GM04503 (cell line): ENCODE data around the gene GAP43.
"Not testable (repeated sequence)": the region's sequence is repeated elsewhere in the genome, so short reads cannot be mapped to it uniquely, and the experiment has no call there.

ENCODE experiments used
- DNase-seq: peaks from one replicate; pipeline ENCODE4 v3.0.0-alpha.2; 2012; ENCODE audit warnings: low read depth

Gene GAP43

DNA sequence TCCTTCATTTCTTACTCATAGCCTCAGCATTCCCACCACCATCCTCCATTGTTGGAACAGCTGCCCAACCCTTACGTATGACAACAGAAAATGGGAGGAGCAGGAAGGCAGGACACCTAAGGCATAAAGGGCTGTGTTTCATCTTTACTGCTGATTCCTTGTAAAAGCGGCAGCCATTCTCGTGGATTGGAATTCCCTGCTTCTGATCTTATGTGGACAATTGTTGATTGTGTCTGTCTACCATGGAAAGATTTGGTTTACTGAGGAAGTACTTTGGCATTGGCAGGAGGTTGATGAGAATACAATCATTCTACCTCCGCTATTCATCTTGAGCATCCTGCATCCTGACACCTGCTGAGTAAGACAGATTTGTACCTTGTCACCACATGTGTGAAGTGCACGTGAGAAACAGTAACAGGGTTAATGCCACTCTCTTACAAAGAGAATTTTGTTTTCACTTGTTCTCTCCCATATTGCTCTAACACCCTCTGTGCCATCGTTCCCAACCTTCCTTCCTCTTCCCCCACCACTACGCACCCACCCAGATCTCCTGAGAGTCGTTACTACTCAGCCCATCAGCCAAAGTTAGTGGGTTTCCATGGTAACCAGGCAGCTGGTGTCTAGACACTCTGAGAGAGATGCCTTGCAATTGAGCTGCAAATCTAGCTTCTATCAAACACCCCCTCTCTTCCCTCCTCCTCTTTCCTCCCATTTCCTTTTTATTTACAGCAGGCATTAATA lies 75.7 kb downstream of the GAP43 start:
- DNase-seq = no peak

DNA sequence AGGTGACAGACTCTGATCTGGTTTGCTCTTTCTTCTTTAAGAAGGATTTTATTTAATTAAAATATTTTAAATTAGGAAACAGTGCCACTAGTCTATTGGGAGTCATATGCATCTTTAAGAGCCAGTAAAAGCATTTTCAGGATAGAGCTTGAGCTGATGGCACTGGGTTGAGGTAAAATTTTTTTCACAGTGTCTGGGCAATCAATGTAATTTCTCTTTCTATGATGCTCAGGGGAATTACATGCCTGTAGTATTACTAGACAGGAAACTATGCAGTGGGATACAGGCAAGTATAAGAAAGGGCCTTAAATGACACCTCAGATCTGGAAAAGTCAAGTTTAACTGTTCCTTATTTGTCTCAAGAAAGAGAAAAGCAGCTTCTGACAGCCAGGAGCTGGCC lies 76.4 kb downstream of the GAP43 start:
- no peak for DNase-seq

DNA sequence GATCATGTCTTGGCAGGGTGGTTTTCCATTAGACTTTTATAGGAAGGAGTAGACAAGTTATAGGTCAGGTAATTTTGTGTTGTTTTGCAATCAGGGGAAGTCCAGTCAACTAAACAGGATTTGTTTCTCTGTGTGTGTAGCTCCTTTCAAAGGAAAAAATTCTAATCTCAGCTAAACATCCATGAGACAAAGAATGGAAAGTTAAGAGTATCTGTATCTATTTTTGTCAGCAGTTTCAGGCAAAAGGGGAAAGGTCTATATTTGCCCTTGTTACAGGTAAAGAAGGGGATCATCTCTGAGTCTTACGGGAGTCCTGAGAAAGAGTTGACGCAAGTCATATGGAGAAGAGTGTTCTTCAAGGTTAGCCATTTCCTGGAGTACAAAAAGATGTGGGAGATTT lies 79.3 kb downstream of the GAP43 start:
- no peak for DNase-seq

DNA sequence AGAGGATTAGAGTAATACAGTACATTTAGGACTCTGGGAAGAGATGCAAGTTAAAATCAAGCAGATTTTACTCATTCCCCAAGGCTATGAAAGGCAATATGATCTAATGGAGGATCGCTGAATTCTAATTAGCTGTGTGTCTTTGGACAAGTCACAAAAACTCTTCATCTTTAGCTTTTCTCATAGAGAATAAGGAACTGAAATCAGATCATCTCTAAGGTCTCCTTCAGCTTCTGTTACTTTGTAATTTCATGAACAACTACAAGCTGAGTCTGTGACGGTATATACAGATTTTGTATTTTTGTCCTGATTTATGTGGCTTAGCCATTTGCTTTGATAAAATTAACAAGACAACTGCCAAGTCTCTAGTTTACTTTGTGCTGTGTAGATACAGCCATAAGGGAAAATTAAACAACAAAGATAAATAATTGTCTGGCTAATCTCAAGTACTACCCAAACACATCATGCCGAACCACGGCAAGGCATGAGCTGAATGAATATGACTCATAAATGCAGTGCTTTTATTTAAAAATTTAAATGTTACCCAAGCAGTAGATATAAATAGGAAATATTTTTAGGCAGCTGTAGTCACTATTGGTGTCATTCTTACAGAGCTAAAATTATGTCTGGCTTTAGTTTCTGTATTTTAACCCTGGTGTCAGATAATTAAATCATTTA lies 81.5 kb downstream of the GAP43 start:
- no peak for DNase-seq

DNA sequence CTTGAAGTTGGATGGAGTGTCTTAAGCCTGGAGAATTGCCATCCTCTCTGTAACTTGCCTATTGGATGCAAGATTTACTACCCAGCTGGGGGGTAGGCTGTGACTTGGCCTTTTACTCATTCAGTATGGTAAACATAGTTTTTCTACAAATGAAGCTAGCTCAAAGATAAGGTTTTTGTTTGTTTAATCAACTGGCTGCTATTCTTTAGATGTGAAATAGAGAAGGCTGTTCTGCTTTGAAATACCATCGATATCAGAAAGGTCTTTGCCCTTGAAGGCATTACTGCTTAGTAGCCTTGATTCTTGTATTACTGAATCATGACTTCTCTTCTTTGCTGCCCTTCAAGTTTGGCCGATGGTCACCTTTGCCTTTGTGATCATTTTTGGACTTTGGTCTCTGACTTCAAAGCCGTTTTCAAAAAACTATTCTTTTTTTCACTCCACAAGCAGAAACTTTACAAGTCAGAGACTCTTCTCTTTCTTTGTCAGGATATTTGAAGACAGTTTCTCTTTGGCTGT lies 83.1 kb downstream of the GAP43 start:
- no peak for DNase-seq

DNA sequence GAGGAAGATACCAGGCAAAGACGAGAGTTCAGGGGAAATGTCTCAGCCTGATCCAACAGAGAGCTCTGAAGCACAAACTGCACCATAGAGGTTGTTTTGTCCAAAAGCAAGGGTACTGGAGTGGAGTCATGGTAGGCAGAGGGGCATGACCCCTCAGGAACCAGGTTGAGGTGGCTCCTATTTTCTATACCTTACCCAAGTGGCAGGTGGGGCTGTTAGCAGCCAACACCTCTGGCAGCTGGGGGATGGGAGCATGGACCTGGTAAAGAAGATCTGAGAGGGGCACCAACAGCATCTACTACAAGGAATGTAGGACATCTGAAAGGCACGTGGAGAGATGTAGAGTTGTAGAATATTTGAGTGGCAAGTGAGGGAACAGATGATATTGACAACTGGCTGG lies 85.2 kb downstream of the GAP43 start:
- no peak for DNase-seq

DNA sequence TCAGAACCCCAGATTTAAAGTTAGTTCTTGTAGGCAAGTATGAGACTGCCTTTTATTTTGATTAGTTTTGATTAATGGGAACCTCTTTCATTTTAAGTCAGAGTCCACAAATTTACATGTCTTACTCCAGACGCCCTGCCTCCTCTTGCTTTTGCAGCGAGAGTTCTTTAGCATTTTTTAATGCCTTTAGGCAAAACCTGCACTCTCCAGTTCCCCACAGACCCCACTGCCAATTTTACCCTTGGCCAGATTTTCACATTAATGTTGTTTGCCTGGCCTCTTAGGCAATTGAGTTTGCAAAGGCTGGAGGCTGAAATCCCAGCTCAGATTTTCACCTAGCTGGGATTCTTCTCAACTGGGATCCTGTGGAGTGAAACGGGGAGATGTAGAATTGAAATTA lies 85.8 kb downstream of the GAP43 start:
- no peak for DNase-seq

DNA sequence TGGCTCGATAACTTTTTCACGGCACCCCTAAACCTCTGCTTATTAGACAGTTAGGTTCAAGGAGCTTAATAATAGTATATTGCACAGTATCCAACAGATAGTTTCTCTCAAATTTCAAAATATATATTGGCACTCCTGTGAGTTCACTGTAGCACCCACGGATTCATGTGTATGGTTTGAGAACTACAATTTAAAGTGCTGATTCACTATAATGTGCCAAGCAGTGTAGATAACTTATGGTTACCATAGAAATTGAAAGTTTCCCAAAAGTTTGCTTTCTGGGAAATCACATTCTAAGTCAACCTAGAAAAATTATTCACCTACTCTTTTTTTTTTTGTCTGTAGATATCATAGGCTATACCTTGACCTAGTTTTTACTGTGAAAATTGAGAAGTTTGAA lies 86.6 kb downstream of the GAP43 start:
- DNase-seq = no peak

DNA sequence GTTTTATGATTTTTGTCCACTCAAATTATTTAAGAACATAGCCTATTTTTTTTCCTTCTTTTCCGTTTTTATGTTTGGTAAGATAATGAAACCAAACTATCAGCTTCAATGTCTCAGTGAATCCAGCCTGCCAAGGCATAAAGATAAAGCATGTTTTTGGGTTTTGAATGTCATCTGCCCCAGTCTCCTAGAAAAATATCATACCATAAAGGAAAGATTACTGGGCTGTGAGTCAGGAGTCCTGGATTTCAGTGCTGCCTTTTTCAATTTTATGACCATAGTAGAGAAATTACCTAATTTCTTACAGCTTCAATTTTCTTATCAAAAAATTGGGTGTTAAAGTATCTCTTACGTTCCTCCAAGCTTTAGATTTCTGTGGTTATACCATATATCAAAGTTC lies 87.5 kb downstream of the GAP43 start:
- no peak for DNase-seq

DNA sequence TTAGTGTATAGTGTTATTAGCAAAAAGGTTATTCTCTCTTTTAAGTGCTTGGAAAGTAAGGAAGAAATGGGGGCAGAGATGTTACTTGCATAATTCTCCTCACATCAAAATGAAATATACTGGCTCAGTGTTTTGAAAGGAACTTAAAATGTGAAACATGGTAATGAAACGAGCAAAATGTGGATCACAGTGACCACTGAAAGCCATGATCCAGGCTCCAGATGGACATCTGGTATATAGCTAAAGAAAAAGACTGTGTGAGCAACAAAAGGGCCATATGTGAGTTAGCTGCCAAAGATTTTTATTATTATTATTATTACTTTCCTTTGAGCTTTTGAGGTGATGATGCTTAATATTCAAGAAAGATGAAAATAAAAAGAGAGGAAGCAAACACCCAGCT lies 89.6 kb downstream of the GAP43 start:
- no peak for DNase-seq

DNA sequence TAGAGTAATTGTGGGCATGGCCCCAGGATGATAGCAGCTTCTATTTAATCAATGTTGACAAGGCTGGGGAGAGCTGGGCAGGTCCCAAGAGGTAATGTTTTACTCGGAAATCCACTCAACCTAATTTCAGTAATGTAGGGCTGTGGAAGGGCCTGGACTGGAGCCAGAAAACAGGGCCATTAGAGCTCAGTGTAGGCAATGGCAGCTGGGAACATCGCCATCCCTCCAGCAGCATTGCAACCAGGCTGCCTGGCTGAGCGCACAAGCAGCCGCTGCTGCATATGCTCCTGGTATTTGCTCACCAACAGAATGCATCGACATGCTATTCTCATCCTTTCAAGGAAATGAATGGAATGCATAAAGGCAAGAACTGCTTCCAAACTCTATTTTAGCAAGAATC lies 90.0 kb downstream of the GAP43 start:
- no peak for DNase-seq

DNA sequence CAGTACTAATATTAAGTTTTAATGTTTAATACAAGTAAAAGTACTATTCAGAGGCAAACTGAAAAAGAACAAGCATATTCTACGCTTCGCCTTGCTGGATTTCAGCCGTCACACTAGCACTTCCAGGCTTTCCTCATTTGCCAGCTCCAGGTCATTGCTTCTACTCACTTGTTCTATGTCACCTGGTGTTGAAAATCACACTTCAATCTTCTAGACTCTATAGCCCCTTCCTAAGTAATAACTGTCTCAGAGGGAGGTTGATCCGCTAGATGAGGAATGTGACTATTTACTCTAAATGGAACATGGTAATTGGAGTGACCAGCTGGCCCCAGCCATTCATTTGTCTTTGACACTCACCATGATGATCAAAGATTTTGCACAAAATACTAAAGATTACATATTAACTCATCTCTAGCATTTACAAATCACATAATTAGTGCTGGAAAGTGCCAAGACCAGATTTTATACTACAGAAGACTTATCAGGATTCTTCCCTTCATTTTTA lies 92.0 kb downstream of the GAP43 start:
- no peak for DNase-seq

DNA sequence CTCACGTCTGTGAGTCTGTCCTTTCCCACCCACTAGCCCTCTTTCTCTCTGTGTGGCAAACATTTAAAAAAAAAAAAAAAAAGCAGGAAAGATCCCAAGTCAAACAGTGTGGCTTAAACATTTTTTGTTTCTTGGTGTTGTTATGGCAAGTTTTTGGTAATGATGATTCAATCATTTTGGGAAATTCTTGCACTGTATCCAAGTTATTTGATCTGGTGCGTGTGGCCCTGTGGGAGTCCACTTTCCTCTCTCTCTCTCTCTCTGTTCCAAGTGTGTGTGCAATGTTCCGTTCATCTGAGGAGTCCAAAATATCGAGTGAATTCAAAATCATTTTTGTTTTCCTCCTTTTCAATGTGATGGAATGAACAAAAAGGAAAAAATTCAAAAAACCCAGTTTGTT lies 97.7 kb downstream of the GAP43 start:
- DNase-seq = peak; percentile 17

DNA sequence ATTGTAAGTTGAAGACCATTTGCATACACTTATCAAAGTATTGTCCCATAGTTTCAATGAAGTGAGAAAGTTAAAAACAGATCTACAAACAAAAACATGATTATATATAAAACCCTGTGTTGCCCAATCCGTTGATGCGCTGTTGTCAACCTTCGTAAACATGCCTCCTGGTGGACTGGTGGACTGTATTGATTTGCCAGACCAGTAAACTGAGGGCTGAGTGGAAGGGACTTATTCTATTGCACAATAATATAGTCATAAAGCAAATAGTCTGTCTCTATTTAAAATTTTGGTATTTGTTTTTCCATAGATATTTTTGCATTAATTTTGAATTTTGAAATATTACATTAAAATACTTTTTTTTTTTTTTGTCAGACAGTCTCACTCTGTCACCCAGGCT lies 102.5 kb downstream of the GAP43 start:
- no peak for DNase-seq

DNA sequence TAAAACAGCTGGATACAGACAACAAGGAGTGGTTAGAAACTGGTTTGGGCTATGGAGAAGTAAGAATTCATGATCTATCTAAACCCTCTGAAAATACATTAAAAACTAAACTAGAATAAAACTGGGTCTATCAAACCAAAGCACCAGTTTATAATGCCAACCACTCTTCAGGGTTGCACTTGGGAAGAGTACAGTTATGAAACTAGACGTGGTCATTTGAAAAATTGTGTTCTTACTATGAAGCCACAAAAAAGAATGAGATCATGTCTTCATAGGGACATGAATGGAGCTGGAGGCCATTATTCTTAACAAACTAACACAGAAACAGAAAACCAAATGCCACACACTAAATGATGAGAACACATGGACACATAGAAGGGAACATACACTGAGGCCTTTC lies 103.8 kb downstream of the GAP43 start:
- no peak for DNase-seq

DNA sequence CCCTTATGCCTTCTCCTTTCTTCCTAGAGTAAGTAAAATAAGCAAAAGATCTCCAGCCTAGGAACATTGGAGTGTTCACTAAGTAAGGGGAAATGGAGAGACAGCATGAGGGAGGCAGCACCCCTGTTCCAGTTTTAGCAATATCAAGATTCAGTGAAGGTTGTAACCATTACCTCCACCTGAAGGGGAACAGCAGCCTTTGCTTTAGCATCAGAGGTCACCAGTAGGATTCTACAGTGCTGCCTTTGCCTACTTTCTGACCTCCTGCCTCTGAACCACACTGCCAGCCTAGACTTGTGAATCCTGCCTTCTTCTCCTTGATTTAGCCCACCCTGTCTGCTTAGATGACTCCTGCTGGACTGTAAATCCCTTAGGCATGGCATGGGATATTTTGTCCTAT lies 104.7 kb downstream of the GAP43 start:
- DNase-seq = no peak

DNA sequence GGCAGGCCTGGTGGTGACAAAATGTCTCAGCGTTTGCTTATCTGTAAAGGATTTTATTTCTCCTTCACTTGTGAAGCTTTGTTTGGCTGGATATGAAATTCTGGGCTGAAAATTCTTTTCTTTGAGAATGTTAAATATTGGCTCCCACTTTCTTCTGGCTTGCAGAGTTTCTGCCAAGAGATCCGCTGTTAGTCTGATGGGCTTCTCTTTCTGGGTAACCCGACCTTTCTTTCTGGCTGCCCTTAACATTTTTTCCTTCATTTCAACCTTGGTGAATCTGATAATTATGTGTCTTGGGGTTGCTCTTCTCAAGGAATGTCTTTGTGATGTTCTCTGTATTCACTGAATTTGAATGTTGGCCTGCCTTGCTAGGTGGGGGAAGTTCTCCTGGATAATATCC lies 113.0 kb downstream of the GAP43 start:
- not testable (repeated sequence) for DNase-seq

DNA sequence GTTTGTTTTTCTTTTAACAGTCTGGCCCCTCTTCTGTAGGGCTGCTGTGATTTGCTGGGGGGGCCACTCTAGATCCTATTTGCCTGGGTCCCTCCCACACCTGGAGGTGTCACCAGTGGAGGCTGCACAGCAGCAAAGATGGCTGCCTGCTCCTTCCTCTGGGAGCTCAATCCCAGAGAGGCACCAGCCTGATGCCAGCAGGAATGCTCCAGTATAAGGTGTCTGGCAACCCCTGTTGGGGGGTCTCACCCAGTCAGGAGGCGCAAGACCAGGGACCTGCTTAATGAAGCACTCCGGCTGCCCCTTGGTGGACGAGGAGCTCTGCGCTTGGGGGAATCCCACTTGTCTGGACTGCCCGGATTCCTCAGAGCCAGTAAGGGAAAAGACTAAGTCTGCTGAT lies 118.3 kb downstream of the GAP43 start:
- no peak for DNase-seq

DNA sequence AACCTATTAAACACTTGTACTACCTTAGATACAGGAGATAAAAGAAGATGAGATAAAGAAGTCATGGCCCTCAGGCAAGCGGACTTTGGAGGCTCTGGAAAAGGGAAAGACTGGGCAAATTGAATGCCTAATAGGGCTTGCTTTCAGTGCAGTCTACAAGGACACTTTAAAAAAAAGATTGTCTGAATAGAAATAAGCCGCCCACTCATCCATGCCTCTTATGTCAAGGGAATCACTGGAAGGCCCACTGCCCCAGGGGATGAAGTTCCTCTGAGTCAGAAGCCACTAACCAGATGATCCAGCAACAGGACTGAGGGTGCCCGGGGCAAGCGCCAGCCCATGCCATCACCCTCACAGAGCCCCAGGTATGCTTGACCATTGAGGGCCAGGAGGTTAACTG lies 121.2 kb downstream of the GAP43 start:
- DNase-seq = not testable (repeated sequence)

DNA sequence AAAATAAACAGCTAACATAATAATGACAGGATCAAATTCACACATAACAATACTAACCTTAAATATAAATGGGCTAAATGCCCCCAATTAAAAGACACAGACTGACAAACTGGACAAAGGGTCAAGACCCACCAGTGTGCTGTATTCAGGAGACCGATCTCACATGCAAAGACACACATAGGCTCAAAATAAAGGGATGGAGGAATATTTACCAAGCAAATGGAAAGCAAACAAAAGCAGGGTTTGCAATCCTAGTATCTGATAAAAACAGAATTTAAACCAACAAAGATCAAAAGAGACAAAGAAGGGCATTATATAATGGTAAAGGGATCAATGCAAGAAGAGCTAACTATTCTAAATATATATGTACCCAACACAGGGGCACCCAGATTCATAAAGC lies 129.7 kb downstream of the GAP43 start:
- DNase-seq = not testable (repeated sequence)

DNA sequence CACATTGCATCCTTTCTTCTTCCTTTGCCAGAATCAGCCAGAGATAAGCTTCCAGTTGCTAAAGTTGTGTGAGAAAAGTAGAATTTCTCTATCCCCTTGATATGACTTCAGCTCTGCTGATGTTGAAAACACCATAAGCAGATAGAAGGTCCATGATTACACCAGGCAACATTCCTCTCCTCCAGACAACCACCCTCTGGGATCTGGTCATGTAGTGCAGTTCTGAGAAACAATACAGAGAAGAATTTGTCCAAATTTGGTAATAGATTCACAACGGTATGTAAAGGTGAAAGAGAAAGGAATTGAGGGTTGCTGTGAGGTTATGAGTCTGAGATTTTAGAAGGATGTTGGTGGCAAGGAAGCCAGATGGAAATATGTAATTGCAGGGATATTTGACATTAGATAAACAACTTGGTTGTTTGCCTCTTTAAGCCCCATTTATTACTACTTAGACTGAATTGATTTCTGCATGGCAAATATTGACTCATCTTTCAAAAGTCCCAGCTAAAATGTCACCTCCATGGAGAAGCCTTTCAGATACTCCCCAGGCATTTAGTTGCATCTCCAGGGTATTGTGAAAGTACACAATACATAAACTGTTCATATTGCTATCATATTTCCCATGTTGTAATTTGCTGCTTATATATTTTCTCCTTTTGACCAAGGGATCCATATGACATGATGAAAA lies 134.9 kb downstream of the GAP43 start:
- no peak for DNase-seq

DNA sequence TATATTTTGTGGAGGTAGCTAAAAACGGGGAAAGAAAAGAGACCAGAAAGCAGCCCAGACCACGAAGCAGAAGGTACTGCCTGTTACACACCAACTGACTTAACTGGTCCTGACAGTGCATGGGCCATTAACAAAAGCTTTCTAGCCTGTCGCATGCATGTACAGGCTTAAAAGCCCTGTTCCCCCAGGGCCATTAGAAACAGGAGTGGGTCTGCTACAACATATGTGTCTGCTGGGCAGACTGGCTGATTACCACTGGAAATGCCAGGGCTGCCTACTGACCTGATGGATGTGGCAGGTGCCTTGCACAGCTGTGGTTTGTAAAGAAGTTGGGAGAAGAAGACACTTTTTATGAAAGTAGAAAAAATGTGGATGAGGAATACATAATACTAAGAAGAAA lies 137.4 kb downstream of the GAP43 start:
- DNase-seq = no peak

DNA sequence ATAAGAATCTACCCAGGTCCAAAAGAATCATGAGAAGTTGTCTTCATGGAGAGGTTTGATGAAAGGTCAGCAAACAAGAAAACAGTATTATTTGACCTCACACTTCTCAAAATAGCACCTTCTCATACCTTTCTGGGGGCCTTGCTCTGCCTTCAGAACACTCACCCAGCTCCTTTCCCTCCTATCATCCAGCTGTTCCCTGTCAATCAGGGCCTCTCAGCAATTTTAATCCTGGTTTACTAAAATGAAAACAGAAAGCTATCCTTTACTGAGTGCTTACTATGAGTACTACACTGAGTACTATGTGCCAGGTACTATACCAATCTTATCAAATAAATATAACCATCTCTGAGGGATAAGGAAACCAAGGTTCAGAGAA lies 138.6 kb downstream of the GAP43 start:
- DNase-seq = no peak
